GM13976 (cell line): ENCODE results near the gene TP53RK.

Source experiments
- DNase-seq: peaks from one replicate; pipeline ENCODE4 v3.0.0; 2012; ENCODE audit warnings: low spot score
- in situ Hi-C: fragments of 300-500 bp; cut with MboI; formaldehyde crosslinking; loops from one replicate; pipeline ENCODE4 v1.12.0; 2022; ENCODE audit warnings: low sequenced_read_pairs, mixed read lengths, inconsistent platforms; ENCODE audit not compliant: unreplicated experiment
- TF ChIP-seq, protein P1 (sequence below): IDR thresholded peaks from 2 replicates; pipeline ENCODE4 v1.5.1; 2012; ENCODE audit warnings: borderline replicate concordance, mild to moderate bottlenecking; ENCODE audit not compliant: insufficient read depth; ENCODE audit errors: extremely low read depth, missing control alignments, control extremely low read depth

TP53RK gene

GRCh38 chr20:46642969-46643343 lies 46.3 kb downstream of the TP53RK start:
- in situ Hi-C loops = no loop called here
- TF ChIP-seq, protein P1, sequence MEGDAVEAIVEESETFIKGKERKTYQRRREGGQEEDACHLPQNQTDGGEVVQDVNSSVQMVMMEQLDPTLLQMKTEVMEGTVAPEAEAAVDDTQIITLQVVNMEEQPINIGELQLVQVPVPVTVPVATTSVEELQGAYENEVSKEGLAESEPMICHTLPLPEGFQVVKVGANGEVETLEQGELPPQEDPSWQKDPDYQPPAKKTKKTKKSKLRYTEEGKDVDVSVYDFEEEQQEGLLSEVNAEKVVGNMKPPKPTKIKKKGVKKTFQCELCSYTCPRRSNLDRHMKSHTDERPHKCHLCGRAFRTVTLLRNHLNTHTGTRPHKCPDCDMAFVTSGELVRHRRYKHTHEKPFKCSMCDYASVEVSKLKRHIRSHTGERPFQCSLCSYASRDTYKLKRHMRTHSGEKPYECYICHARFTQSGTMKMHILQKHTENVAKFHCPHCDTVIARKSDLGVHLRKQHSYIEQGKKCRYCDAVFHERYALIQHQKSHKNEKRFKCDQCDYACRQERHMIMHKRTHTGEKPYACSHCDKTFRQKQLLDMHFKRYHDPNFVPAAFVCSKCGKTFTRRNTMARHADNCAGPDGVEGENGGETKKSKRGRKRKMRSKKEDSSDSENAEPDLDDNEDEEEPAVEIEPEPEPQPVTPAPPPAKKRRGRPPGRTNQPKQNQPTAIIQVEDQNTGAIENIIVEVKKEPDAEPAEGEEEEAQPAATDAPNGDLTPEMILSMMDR = no peak
- no peak for DNase-seq

DNA sequence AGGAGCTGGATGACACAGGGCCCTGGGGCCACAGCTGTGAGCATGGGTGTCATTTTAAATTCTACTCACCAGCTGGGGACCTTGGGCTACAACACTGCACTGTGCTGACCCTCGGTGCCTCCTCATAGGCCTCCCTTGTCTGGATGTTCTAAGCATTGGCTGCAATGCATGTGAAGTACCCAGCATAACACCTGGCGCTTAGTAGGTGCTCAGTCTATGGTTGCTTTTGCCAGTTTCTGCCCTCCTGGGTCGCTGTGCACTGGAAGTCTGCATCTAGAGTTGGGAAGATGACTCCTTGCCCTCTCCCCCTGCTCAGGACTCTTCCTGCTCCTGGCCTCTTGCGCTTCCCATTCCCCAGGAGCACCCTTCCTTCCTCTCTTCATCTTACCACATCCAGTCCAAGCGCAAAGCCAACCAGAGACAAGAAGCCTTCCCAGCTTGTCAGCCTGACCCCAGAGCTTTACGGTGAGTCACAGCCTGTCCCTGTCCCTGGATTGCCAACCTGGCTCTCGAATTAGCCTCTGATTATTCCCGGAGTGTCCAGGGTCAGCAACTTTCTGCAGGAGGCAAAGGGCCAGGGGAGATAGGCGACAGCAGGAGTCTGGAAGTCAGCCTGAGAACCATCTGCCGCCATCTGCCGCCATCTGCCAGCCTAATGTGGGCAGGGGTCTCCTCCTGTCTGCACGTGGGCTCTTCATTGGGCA lies 46.8 kb downstream of the TP53RK start:
- TF ChIP-seq, protein P1 = no peak
- no peak for DNase-seq
- in situ Hi-C loops = no loop called here

DNA sequence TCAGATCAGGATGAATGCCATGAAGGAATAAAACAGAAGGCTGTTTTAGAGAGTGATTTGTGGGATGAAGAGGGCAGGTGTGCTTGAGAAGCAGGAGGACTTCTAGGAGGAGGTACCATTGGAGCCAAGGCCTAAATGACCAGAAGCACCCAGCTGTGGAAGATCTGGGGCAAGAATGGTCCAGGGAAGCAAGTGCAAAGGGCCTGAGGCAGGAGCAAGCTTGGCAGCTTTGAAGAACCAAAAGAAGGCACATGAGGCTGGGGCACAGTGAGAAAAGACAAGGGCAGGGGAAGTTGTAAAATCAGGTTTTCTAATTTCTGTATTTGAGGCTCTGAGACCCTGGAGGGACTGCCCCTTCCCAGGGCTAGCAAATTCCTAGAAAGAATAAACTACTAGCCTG lies 47.8 kb downstream of the TP53RK start:
- TF ChIP-seq, protein P1 = no peak
- in situ Hi-C loops = no loop called here
- no peak for DNase-seq

DNA sequence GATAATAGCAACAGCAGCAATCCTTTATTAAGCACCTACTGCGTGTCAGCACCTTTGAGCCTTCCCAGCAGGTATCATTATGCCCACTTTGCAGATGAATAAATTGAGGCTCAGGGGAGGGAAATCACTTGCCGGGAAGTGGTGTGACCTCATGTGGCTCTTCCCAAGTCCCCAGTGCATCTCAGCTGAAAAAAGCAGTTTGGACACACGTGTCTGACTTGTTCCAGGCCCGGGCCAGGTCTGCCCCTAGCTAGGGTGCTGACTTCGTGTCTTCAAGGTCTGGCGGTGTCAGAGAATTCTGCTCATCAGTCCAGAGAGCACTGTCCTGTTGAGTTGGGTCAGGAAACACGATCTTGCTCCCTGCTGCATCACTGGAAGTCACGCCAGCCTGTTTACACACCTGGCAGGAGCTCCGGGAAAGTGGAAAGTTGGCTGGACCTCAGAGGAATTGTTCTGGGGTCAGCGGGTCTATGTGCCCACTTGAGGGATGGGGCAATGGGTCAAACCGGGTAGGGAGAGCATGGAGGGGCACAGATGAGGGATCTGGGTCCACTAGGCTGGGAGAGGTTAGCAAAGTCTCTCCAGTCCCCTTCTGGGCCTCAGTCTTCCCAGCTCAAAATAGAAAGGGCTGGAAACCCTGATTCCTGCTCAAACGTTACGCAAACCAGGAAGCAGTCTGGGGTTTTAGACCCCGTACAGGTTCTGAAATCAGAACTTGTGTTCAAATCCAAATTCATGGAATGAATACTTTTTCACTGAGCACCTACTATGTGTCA lies 48.5 kb downstream of the TP53RK start:
- TF ChIP-seq, protein P1 = no peak
- in situ Hi-C loops = no loop called here
- no peak for DNase-seq

DNA sequence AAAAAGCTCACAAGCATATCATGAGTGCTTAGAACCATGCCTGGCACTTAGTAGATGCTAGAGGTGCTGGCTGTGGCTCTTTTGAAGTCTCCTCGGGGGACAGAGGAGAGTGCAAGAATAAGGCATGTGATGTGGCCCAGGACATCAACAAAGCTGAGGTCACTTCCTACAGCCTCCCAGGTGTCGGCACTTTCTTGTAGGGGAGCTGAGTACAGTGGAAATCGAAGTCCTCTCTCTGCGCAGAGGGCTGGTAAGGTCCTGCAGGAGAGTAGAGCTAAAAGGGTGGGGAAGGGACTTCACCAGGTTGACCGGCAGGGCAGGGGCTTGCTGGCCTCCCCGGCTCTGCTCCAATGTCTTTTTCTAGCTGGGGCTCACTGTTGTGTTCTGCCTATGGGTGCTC lies 49.2 kb downstream of the TP53RK start:
- in situ Hi-C loops = no loop called here
- DNase-seq = no peak
- TF ChIP-seq, protein P1 = no peak

GRCh38 chr20:46639587-46639986 lies 49.7 kb downstream of the TP53RK start:
- in situ Hi-C loops = no loop called here
- no peak for DNase-seq
- TF ChIP-seq, protein P1 = no peak
